Measurements from ENCODE around the gene KRABD2.

The KRABD2 gene

GRCh38 chr17:8365143-8365542 is 11.4 kb downstream of the KRABD2 start:
- DNase-seq (ENCODE audit: low read depth, low spot score) (no peak), ATAC-seq (no peak)
- H3K9me3 ChIP-seq (ENCODE audit: control insufficient read depth, insufficient read depth, low read depth, low read length), result no peaks in the 10 kb centered on the region
- CTCF ChIA-PET, result no interaction called here
- no peak overlapping the region for H3K27ac ChIP-seq (ENCODE audit: low read length)
- H3K4me3 ChIP-seq (ENCODE audit: low read depth in 2 of 2, low read length in 2 of 2), result no peak overlapping the region
- in situ Hi-C loops (cut with HindIII; ENCODE audit: low pct_unique_long_range_greater_than_20kb, low sequenced_read_pairs), result no loop called here
- no peaks in the 10 kb centered on the region for H3K27me3 ChIP-seq (ENCODE audit: control insufficient read depth, insufficient read depth, low read length)
- BruUV-seq (replicated peaks), result no TSS peak
- H3K36me3 ChIP-seq (ENCODE audit: control insufficient read depth, insufficient read depth, low read length), result no peaks in the 10 kb centered on the region; the same call in 1 of the 2 replicates
- intact Hi-C loops (cut with micrococcal nuclease; ENCODE audit: unreplicated experiment), result no loop called here
- no peaks in the 10 kb centered on the region for H3K4me1 ChIP-seq (ENCODE audit: control insufficient read depth, insufficient read depth, low read length)
- POLR2A ChIA-PET, result no interaction called here
- TF ChIP-seq POLR2AphosphoS5 (IDR thresholded peaks at IDR 0.05; ENCODE audit: low read depth, low read length) (no peak), REST (IDR thresholded peaks at IDR 0.05; ENCODE audit: insufficient read depth in 1 of 2, low read depth in 2 of 2, low read length in 1 of 2) (no peak), SIN3A (IDR thresholded peaks at IDR 0.05; ENCODE audit: borderline replicate concordance, insufficient read depth, low read depth, low read length) (no peak), CTCF (IDR thresholded peaks at IDR 0.05) (no peak), TCF7L2 (IDR thresholded peaks at IDR 0.05; ENCODE audit: low read depth, low read length) (no peak)

- TF ChIP-seq SIN3A (IDR thresholded peaks at IDR 0.05; ENCODE audit: borderline replicate concordance, insufficient read depth, low read depth, low read length), result no peak
- TF ChIP-seq POLR2AphosphoS5 (IDR thresholded peaks at IDR 0.05; ENCODE audit: low read depth, low read length), result no peak
- TF ChIP-seq CTCF (IDR thresholded peaks at IDR 0.05), result no peak
- TF ChIP-seq REST (IDR thresholded peaks at IDR 0.05; ENCODE audit: insufficient read depth in 1 of 2, low read depth in 2 of 2, low read length in 1 of 2), result no peak
- no peak for TF ChIP-seq TCF7L2 (IDR thresholded peaks at IDR 0.05; ENCODE audit: low read depth, low read length)
- no peak for ATAC-seq
- intact Hi-C loops (cut with micrococcal nuclease; ENCODE audit: unreplicated experiment) (no loop called here), in situ Hi-C loops (cut with HindIII; ENCODE audit: low pct_unique_long_range_greater_than_20kb, low sequenced_read_pairs) (no loop called here)
- ChIA-PET POLR2A (no interaction called here), CTCF (no interaction called here)
- no peak for DNase-seq (ENCODE audit: low read depth, low spot score)
- Histone ChIP-seq H3K4me3 (ENCODE audit: low read depth in 2 of 2, low read length in 2 of 2) (no peak overlapping the region), H3K36me3 (ENCODE audit: control insufficient read depth, insufficient read depth, low read length) (no peaks in the 10 kb centered on the region), H3K27me3 (ENCODE audit: control insufficient read depth, insufficient read depth, low read length) (no peaks in the 10 kb centered on the region), H3K4me1 (ENCODE audit: control insufficient read depth, insufficient read depth, low read length) (no peaks in the 10 kb centered on the region), H3K27ac (ENCODE audit: low read length) (no peak overlapping the region), H3K9me3 (ENCODE audit: control insufficient read depth, insufficient read depth, low read depth, low read length) (no peaks in the 10 kb centered on the region)
- no TSS peak for BruUV-seq (replicated peaks)
Observed at GRCh38 chr17:8362651-8363332, 13.7 kb downstream of the KRABD2 start.
